ENCODE measurements around the gene CPOX.

Gene CPOX

DNA sequence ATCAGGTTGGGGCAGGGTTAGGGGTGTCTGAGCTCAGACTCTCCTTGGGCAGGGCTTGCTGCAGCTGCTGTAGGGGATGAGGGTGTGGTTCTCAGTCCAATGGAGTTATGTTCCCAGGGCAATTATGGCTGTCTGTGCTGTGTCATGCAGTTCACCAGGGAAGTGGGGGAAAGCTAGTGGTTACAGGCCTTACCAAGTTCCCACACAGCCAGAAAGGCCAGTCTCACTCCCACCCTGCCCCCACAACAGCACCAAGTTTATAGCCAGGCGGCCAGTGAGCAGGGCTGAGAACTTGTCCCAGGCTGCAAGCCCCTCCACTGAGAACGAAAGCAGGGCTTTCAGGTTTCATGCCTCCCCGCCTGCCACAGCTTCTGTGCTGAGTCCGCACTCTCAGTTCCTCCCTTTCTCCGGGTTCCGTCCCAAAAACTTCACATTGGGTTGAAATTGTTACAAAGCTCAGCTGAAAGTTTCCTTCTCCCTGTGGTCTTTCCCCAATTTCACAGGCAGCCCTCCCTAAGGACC, 19.6 kb upstream of the CPOX start:
- Histone ChIP-seq H3K4me2 (peak overlapping the region; percentile 49), H3K9ac (no peak overlapping the region), H3K9me3 (peaks cover 14% of the 10 kb centered on the region), H3K4me1 (peaks cover 17% of the 10 kb centered on the region), H3K36me3 (no peaks in the 10 kb centered on the region), H3K4me3 (no peak overlapping the region), H3K27ac (peak overlapping the region; percentile 44; the same call in 1 of the 2 replicates), H4K20me1 (no peaks in the 10 kb centered on the region), H3K27me3 (no peaks in the 10 kb centered on the region)
- TF ChIP-seq Cebpa-rat (IDR thresholded peaks at IDR 0.05) = no peak

GRCh38 chr3:98612587-98612986, 19.2 kb upstream of the CPOX start:
- no peak for TF ChIP-seq Cebpa-rat (IDR thresholded peaks at IDR 0.05)
- H4K20me1 ChIP-seq = no peaks in the 10 kb centered on the region
- peaks cover 17% of the 10 kb centered on the region for H3K4me1 ChIP-seq
- H3K27me3 ChIP-seq = no peaks in the 10 kb centered on the region
- H3K4me2 ChIP-seq = peak overlapping the region; percentile 49
- H3K9ac ChIP-seq = no peak overlapping the region
- no peaks in the 10 kb centered on the region for H3K36me3 ChIP-seq
- H3K4me3 ChIP-seq = no peak overlapping the region
- H3K27ac ChIP-seq = 0 out of 2 replicates have a peak overlapping the region, but pooled peaks have one; percentile 44
- peaks cover 14% of the 10 kb centered on the region for H3K9me3 ChIP-seq

GRCh38 chr3:98608029-98608428, 14.6 kb upstream of the CPOX start:
- Histone ChIP-seq H3K9me3 (peaks cover 14% of the 10 kb centered on the region), H3K36me3 (no peaks in the 10 kb centered on the region), H3K4me1 (peaks cover 12% of the 10 kb centered on the region), H3K9ac (no peak overlapping the region), H3K27ac (no peak overlapping the region), H3K27me3 (no peaks in the 10 kb centered on the region), H3K4me3 (no peak overlapping the region), H3K4me2 (no peak overlapping the region), H4K20me1 (no peaks in the 10 kb centered on the region)
- no peak for TF ChIP-seq Cebpa-rat (IDR thresholded peaks at IDR 0.05)

- H3K36me3 ChIP-seq = no peaks in the 10 kb centered on the region
- no peak overlapping the region for H3K27ac ChIP-seq
- no peak overlapping the region for H3K4me2 ChIP-seq
- H3K4me1 ChIP-seq = 0 out of 2 replicates have a peak, but pooled peaks cover 7% of the 10 kb centered on the region
- no peaks in the 10 kb centered on the region for H3K27me3 ChIP-seq
- H4K20me1 ChIP-seq = no peaks in the 10 kb centered on the region
- H3K4me3 ChIP-seq = no peak overlapping the region
- no peaks in the 10 kb centered on the region for H3K9me3 ChIP-seq
- no peak overlapping the region for H3K9ac ChIP-seq
- TF ChIP-seq Cebpa-rat (IDR thresholded peaks at IDR 0.05) = no peak
Observed at GRCh38 chr3:98603580-98603979, 10.2 kb upstream of the CPOX start.

DNA sequence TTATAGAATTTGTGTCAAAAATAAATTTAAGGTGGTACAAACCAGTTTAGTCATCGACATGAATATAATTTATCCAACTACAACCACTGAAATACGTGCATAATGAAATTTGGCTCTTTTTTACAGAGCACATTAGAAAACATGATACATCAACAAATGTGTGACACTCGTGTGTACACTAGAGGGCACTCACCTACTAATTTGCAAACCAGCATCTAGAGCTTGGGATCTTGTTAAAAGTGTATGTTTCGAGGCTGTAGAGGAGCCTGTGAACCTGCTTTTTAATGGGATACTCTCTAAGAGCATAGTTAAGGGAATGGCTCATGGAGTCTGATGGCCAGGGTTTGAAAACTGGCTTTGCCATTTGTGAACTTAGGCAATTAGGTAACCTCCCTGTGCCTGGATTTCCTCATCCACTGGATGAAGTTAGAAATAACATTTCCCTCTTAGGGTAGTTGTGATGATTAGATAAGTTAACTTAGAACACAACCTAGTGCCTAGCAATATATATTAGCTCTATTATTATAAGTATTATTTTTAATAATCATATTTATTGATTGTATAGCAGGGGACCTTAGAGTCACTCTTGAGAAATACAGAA, 8.8 kb upstream of the CPOX start:
- Histone ChIP-seq H3K4me1 (0 out of 2 replicates have a peak, but pooled peaks cover 7% of the 10 kb centered on the region), H3K4me2 (no peak overlapping the region), H3K4me3 (no peak overlapping the region)

DNA sequence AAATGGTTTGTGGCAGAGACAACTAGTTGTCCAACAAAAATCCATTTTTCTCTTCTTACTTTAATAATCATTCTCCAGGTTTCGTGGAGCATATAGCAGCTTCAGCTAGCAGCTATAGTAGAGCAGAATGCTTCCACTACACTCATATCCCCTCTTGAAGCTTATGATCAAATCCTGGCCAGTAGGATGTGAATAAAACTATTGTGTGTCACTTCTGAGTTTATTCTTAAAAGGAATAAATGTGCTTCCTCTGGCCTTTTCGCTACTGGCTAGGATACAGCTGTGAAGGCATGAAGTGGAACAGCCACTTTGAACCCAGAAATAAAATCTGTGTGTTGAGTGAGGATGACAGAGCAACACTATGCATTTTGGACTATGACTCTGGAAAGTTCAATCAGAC, 7.8 kb upstream of the CPOX start:
- no peaks in the 10 kb centered on the region for H3K9me3 ChIP-seq
- H3K27me3 ChIP-seq = no peaks in the 10 kb centered on the region
- H3K4me2 ChIP-seq = no peak overlapping the region
- no peaks in the 10 kb centered on the region for H4K20me1 ChIP-seq
- TF ChIP-seq Cebpa-rat (IDR thresholded peaks at IDR 0.05) = no peak
- no peak overlapping the region for H3K27ac ChIP-seq
- H3K4me3 ChIP-seq = no peak overlapping the region
- no peak overlapping the region; the same call in 1 of the 2 replicates for H3K9ac ChIP-seq
- H3K36me3 ChIP-seq = no peaks in the 10 kb centered on the region
- 0 out of 2 replicates have a peak, but pooled peaks cover 7% of the 10 kb centered on the region for H3K4me1 ChIP-seq

More for the DNA sequence above, 8.8 kb upstream of the CPOX start:
- Histone ChIP-seq H3K27me3 (no peaks in the 10 kb centered on the region), H3K27ac (no peak overlapping the region), H3K9ac (no peak overlapping the region), H3K9me3 (no peaks in the 10 kb centered on the region), H3K36me3 (no peaks in the 10 kb centered on the region), H4K20me1 (no peaks in the 10 kb centered on the region)
- TF ChIP-seq Cebpa-rat (IDR thresholded peaks at IDR 0.05) = no peak

DNA sequence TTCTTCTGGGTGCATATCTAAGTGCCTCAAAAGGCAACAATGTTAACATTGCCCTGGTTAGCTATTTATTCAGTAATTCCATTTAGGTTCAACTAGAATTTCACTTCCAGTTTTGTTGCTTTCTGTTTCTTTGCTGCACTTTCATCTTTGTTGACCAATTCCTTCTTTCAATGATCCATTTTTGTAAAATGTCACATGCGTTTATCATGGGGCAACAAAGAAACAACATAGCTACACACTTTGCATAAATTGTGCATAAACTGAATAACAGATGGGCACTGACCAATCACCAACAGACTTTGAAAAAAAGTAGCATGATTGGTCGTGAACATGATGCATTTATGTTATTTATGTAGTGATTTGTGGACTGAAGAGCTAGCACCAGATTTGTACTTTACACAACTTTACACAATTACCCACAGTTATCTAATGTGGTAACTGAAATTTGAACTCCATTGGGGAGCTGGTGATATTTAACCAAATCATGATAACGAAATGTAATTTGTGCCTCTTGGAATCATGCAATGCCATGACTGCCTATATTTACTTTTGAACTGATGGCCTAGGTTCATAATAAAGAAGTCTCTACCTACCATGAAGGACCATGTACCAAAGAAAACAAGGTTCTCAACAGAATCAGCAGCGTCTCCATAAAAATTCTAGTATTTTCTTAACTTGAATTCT, 7.1 kb upstream of the CPOX start:
- Histone ChIP-seq H3K27ac (no peak overlapping the region), H3K36me3 (no peaks in the 10 kb centered on the region), H3K9me3 (no peaks in the 10 kb centered on the region), H3K4me1 (0 out of 2 replicates have a peak, but pooled peaks cover 7% of the 10 kb centered on the region), H4K20me1 (no peaks in the 10 kb centered on the region), H3K4me3 (no peak overlapping the region), H3K4me2 (no peak overlapping the region), H3K9ac (no peak overlapping the region), H3K27me3 (no peaks in the 10 kb centered on the region)
- TF ChIP-seq Cebpa-rat (IDR thresholded peaks at IDR 0.05) = no peak

DNA sequence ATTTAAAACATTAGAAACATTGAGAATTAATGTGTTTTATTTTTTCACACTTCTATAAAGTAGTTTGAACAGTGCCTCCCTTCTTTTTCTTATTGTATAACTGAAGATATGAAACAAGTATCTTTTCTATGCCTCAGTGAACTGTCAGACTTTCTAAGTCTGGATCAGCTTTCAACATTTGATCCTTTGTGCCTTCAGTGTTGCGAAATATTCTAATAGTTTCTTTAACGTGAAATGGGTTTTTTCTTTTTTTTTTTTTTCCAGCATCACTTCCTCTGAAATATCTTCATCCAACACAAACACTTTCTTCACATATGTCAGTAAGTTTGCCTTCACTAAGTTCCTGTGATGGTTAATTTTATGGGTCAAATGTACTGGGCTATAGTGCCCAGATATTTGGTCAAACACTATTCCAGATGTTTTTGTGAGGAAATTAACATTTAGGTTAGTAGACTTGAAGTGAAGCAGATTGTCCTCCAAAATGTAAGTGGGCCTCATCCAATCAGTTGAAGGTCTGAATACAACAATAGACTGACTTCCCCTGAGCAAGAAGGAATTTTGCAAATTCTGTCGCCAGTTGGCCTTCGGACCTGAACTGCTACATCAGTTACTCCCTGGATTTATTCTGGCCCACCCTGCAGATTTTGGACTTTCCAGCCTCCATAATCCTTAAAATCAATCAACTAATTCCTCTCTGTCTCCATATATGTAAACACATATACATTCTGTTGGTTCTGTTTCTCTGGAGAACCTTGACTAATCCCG, 6.4 kb upstream of the CPOX start:
- no peak overlapping the region for H3K4me2 ChIP-seq
- H3K27ac ChIP-seq = no peak overlapping the region
- H3K9ac ChIP-seq = no peak overlapping the region
- no peaks in the 10 kb centered on the region for H3K36me3 ChIP-seq
- 0 out of 2 replicates have a peak, but pooled peaks cover 7% of the 10 kb centered on the region for H3K4me1 ChIP-seq
- H3K4me3 ChIP-seq = no peak overlapping the region
- no peaks in the 10 kb centered on the region for H3K27me3 ChIP-seq
- TF ChIP-seq Cebpa-rat (IDR thresholded peaks at IDR 0.05) = peak; percentile 45; the same call in 1 of the 2 replicates
- no peaks in the 10 kb centered on the region for H4K20me1 ChIP-seq
- no peaks in the 10 kb centered on the region for H3K9me3 ChIP-seq

DNA sequence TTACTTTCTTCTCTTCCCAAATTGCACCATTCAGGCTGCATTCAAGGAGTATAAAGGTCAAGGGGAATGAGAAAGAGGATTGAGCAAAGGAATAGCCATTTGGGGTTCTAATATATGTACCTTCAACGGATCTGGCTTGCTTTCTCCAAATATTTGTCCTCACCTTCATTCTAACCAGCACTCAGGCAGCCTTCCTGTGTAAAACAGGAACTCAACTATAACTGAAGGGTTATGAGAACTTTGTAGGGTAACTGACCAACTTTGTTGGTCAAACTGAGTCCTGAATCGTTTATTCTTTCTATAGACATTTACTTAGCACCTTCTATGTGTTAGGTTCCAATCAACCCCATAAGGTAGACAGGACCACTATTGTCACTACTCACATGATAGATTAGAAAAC, 5.1 kb upstream of the CPOX start:
- Histone ChIP-seq H3K4me2 (no peak overlapping the region), H3K27ac (no peak overlapping the region), H3K36me3 (no peaks in the 10 kb centered on the region), H3K27me3 (no peaks in the 10 kb centered on the region), H3K9ac (no peak overlapping the region), H3K4me1 (peaks cover 14% of the 10 kb centered on the region), H3K4me3 (no peak overlapping the region), H4K20me1 (no peaks in the 10 kb centered on the region), H3K9me3 (no peaks in the 10 kb centered on the region)
- TF ChIP-seq Cebpa-rat (IDR thresholded peaks at IDR 0.05) = no peak

Data from BLaER1 (cell line).